Measurements from ENCODE around the gene TARBP2. TPM values are rescaled to one million over a fixed set of nuclear protein-coding genes. Genes with fewer than 3 reads are reported as not detected.

TARBP2 gene
- total RNA-seq, 3 donors from 2014 or later, result 24.8 to 45.1 (median 37.0) TPM

DNA sequence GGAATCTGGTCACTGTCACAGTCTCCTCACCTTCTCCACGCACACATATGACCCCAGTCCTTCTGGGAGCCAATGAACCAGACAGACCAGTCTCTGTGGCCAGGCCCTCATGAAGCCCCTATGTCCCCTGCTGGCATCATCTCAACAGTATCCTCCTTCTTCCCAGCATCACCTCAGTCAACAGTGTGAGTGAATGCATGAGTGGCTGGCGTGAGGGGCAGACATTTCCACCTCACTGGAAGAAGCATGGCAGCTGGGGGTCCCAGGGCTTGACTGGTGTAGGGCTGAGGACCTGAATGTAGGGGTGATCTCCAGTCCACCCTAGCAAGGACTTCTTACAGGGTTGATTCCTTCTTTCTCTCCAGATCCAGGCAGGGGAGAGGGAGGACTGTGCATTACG, 3.6 kb upstream of the TARBP2 start:
- no peak for DNase-seq (ENCODE audit: low spot score in 2 of 2)
- H3K9me3 ChIP-seq, result no peaks in the 10 kb centered on the region
- H3K27me3 ChIP-seq, result no peaks in the 10 kb centered on the region
- no peaks in the 10 kb centered on the region for H3K36me3 ChIP-seq
- intact Hi-C loops (cut with DNase I; ENCODE audit: low total_unique reads), result no loop called here
- H3K4me1 ChIP-seq, result peaks cover 8 to 15% of the 10 kb centered on the region in 2 donors
- no peak overlapping the region for H3K4me3 ChIP-seq
- H3K27ac ChIP-seq, result peak overlapping the region; percentile 48 to 76
- TF ChIP-seq, protein P1, sequence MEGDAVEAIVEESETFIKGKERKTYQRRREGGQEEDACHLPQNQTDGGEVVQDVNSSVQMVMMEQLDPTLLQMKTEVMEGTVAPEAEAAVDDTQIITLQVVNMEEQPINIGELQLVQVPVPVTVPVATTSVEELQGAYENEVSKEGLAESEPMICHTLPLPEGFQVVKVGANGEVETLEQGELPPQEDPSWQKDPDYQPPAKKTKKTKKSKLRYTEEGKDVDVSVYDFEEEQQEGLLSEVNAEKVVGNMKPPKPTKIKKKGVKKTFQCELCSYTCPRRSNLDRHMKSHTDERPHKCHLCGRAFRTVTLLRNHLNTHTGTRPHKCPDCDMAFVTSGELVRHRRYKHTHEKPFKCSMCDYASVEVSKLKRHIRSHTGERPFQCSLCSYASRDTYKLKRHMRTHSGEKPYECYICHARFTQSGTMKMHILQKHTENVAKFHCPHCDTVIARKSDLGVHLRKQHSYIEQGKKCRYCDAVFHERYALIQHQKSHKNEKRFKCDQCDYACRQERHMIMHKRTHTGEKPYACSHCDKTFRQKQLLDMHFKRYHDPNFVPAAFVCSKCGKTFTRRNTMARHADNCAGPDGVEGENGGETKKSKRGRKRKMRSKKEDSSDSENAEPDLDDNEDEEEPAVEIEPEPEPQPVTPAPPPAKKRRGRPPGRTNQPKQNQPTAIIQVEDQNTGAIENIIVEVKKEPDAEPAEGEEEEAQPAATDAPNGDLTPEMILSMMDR (IDR thresholded peaks at IDR 0.05), result no peak
- TF ChIP-seq POLR2A (IDR thresholded peaks at IDR 0.05) (no peak), POLR2AphosphoS5 (IDR thresholded peaks at IDR 0.05) (no peak)

- H3K9me3 ChIP-seq, result no peaks in the 10 kb centered on the region
- DNase-seq (ENCODE audit: low spot score in 2 of 2), result no peak
- TF ChIP-seq POLR2A (IDR thresholded peaks at IDR 0.05) (no peak), POLR2AphosphoS5 (IDR thresholded peaks at IDR 0.05) (no peak)
- TF ChIP-seq, protein P1 (IDR thresholded peaks at IDR 0.05), result no peak
- peak overlapping the region in 1 of 2 donors; percentile 100 for H3K27ac ChIP-seq
- no peaks in the 10 kb centered on the region for H3K27me3 ChIP-seq
- H3K4me1 ChIP-seq, result peaks cover 8 to 15% of the 10 kb centered on the region in 2 donors
- no peaks in the 10 kb centered on the region for H3K36me3 ChIP-seq
- peak overlapping the region; percentile 63 to 70 (median 66) for H3K4me3 ChIP-seq
- intact Hi-C loops (cut with DNase I; ENCODE audit: low total_unique reads), result no loop called here
These were observed 2.9 kb upstream of the TARBP2 start for GRCh38 chr12:53498235-53498630.

- no peaks in the 10 kb centered on the region for H3K9me3 ChIP-seq
- peak within 1 kb of the TSS; percentile 63 to 70 (median 66) for H3K4me3 ChIP-seq
- peaks cover 7 to 8% of the 10 kb centered on the region in 2 donors for H3K4me1 ChIP-seq
- H3K36me3 ChIP-seq, result no peaks in the 10 kb centered on the region
- peak in 1 of 2 donors; percentile 62 for DNase-seq (ENCODE audit: low spot score in 2 of 2)
- peak within 1 kb of the TSS; percentile 99 to 100 for H3K27ac ChIP-seq
- H3K27me3 ChIP-seq, result no peaks in the 10 kb centered on the region
- intact Hi-C loops (cut with DNase I; ENCODE audit: low total_unique reads), result no loop called here
- TF ChIP-seq, protein P1 (IDR thresholded peaks at IDR 0.05), result no peak
- TF ChIP-seq POLR2AphosphoS5 (IDR thresholded peaks at IDR 0.05), result no peak
- TF ChIP-seq POLR2A (IDR thresholded peaks at IDR 0.05), result no peak
These were observed 1.6 kb upstream of the TARBP2 start, which contains the start of gene MAP3K12 for GRCh38 chr12:53499266-53500141. MAP3K12 (minus strand) TSS chr12:53499458; CDS start chr12:53487391, 12,067 bp downstream.

- peaks cover 7 to 8% of the 10 kb centered on the region in 2 donors for H3K4me1 ChIP-seq
These were observed 824 bp upstream of the TARBP2 start for GRCh38 chr12:53500142-53500775.

More at GRCh38 chr12:53500142-53500775, 824 bp upstream of the TARBP2 start:
- Histone ChIP-seq H3K36me3 (no peaks in the 10 kb centered on the region), H3K9me3 (no peaks in the 10 kb centered on the region), H3K27me3 (no peaks in the 10 kb centered on the region), H3K27ac (peak overlapping the region; percentile 99 to 100), H3K4me3 (peak overlapping the region; percentile 63 to 70 (median 66))
- intact Hi-C loops (cut with DNase I; ENCODE audit: low total_unique reads), result no loop called here
- TF ChIP-seq, protein P1 (IDR thresholded peaks at IDR 0.05), result no peak
- TF ChIP-seq POLR2A (IDR thresholded peaks at IDR 0.05), result peak; percentile 96
- peak; percentile 62 to 96 (median 85) for TF ChIP-seq POLR2AphosphoS5 (IDR thresholded peaks at IDR 0.05)
- peak in 1 of 2 donors; percentile 81 for DNase-seq (ENCODE audit: low spot score in 2 of 2)
